Measurements from ENCODE around the gene ETV7. TPM values are rescaled to one million over a fixed set of nuclear protein-coding genes. Genes with fewer than 3 reads are reported as not detected.
"Not testable (repeated sequence)": the region's sequence is repeated elsewhere in the genome, so short reads cannot be mapped to it uniquely, and the experiment has no call there.

The ETV7 gene
- total RNA-seq, 1 experiment from 2014 or later, result 0.99 TPM

DNA sequence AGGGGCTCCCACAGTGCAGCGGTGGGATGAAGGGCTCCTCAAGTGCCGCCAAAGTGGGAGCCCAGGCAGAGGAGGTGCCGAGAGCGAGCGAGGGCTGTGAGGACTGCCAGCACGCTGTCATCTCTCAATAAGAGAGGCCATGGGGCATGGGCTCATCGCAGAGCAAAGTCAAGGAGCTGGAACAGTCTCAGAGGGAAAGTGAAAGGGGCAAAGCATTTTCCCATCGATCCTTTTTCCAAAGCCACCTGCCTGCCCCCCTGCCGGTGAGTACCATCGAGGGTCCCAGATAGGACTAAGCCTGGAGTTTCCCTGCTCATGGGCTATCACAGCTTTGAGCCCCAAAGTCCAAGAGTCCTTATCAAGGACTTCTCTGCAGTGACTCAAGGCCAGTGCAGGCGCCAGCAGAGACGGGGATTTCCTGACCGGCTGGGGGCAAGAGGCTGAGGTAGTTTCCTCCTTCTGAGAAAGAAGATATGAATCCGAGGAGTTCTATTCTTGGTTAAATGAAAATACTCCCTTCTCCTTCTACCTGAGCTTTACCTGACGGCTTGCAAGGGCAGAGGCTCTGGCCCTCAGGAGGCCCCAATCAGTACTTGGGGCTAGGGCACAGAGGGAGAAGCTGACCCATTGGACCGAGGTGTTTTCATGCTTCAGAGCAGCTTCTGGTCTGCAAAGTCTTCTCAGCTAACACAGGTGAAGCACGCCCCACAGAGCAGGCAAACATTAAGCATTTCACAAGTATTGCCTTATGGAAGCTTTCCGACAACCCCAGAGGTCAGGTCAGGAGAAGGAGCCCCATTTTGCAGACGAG is 22.6 kb downstream of the ETV7 start:
- DNase-seq (ENCODE audit: low spot score), result no peak

- not testable (repeated sequence) for DNase-seq (ENCODE audit: low spot score)
These were observed 23.3 kb downstream of the ETV7 start for GRCh38 chr6:36364061-36364635.

DNA sequence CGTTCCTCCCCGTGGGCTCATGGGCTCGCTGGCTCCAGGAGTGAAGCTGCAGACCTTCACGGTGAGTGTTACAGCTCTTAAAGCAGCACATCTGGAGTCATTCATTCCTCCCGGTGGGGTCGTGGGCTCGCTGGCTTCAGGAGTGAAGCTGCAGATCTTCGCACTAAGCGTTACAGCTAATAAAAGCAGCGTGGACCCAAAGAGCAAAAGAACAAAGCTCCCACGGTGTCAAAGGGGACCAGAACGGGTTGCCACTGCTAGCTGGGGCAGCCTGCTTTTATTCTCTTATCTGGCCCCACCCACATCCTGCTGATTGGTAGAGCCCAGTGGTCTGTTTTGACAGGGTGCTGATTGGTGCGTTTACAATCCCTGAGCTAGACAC is 24.1 kb downstream of the ETV7 start:
- not testable (repeated sequence) for DNase-seq (ENCODE audit: low spot score)

DNA sequence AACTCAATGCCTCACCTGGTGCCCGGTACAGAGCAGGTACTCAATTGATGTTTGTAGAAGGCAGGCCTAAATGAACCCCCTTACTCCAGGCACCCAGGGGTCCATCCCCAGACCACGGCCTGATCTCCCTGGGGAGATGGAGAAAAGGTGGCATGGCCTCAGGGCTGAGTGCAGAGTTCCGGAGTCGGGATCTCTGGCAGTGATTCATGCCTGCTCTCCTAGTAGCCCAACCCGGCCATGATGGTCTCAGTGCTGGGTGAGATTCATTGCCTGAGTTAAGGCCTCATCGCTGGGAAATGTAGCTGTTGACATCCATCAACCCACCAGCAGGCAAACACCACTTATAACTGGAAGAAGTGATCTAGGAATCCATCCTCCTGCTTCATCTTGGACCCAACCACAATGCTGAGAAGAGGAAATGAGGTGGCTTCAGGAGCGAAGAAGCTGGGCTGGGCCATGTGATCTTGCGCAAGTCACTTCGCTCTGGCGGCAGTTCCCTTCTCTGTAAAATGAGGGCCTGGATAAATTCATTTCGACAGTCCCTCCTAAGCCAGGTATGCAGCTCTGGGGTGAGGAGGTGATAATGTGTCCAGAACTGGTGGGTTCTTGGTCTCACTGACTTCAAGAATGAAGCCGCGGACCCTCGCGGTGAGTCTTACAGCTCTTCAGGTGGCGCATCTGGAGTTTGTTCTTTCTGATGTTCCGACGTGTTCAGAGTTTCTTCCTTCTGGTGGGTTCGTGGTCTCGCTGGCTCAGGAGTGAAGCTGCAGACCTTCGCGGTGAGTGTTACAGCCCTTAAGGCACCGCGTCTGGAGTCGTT is 24.7 kb downstream of the ETV7 start:
- no peak for DNase-seq (ENCODE audit: low spot score)

- no peak for DNase-seq (ENCODE audit: low spot score)
These were observed 26.4 kb downstream of the ETV7 start for GRCh38 chr6:36361071-36361470.

DNA sequence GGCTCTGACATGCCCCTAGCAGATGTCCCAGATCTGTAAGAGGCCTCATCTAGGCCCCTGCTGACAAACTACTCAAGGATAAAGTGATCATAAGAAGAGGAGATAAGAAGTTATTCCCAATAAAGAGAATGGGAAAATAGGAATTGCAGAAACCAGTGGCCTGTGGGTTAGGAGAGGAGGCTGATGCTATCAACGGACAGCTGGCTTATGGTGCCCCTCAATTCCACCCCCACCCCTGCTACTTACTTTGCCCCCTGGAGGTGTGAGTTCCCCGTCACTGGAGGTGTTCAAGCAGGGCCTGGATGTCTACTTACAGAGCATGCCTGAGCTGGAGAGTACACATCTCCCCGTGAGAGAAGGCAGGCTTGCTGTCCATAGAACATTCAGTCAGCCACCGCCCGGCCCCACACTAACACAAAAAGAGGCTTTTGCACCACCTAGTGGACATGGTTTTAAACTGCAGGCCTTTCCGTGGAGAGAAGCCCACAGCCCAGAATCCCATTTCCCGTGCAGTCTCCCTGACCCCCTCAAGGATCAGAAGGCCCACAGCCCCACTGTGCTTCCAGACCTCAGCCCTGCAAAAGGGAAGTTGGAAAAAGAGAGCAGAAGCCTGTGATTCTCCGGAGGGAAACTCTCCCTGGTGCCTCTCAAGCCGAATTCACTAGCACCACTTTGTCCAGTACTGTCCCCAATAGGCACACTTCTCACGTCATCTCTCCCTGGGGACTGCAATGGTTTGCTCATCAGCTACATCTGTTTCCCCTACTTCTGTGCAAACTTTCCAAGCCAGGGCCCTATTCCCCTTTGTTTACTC is 27.0 kb downstream of the ETV7 start:
- peak; percentile 67 for DNase-seq (ENCODE audit: low spot score)

- peak; percentile 34 for DNase-seq (ENCODE audit: low spot score)
These were observed 29.1 kb downstream of the ETV7 start for GRCh38 chr6:36358226-36358915.

GRCh38 chr6:36357872-36358225 is 29.6 kb downstream of the ETV7 start:
- no peak for DNase-seq (ENCODE audit: low spot score)

DNA sequence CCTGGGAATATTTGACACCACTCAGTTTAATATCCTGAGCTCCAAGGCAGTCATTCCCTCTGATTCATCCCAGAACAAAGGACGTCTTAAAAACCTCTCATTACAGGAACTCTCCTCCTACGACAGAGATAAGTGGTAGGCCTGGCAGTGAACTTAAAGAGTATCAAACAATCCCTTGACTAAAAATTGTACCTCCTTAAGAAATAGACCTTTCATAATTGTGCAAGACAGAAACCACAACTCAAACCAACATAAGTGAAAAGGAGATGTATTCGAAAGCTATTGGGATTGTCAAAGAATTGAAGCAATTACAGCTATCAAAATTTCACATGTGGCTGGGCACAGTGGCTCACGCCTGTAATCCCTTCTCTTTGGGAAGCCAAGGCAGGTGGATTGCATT is 31.6 kb downstream of the ETV7 start:
- DNase-seq (ENCODE audit: low spot score), result no peak

GRCh38 chr6:36353411-36353915 is 34.0 kb downstream of the ETV7 start:
- DNase-seq (ENCODE audit: low spot score), result no peak

GRCh38 chr6:36352477-36353157 is 34.9 kb downstream of the ETV7 start:
- no peak for DNase-seq (ENCODE audit: low spot score)

DNA sequence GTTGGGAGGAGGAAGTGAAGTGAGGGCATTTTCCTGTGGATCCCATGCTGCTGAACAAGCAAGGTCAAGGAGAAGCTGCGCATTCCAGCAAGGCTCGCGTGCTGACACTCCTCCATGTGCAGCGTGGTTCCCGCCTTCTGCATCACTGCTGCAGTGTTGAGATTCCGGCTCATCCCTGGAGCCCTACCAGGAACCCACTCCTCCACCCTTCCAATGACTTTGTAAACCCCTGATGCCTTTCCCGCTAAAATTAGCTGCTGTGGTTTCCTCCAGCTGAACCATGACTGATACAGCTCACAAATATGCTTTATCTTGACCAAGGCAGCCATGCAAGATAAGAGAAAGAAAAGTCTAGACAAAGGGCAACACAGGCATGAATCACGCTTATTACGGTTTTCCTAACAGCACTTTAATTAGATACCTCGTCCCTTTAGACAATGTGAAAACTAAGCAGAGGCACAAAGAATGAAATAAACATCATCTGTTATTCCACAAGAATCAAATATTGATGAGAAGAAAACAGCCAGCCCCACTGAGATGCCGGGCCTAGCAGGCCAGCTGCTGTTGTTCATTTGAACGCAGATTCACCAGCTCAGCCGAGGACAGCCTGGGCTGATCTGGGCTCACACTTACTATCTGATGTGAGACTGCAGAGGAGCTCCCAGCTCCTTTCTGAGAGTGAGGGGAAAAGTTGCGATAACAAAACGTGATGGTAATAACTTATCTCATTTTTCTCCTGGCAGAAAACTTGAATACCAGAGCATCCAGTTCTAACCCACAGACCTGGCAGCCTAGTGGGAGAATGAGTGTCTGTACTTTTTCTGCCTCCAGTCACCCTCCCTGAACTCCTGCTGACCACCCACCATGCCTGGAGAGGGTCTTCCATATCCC is 36.5 kb downstream of the ETV7 start:
- DNase-seq (ENCODE audit: low spot score), result peak; percentile 62

DNA sequence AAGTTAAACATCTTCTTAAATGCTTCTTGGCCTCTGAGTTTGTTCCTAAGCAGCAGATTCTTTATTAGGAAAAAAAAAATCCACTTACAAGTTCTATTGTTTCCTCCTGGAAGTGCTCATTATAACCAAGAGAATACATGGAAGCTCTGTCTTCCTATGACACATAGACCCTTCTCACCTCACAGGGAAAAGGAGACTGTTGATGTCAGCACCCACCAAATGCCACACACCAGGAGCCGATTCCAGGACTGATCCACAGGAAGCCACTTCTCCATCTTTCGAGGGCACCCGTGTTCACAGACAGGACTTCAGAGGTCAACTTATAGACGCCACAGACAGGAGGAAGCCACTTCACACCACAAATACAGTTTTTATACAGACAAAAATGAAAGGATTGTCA is 37.4 kb downstream of the ETV7 start:
- DNase-seq (ENCODE audit: low spot score), result no peak

DNA sequence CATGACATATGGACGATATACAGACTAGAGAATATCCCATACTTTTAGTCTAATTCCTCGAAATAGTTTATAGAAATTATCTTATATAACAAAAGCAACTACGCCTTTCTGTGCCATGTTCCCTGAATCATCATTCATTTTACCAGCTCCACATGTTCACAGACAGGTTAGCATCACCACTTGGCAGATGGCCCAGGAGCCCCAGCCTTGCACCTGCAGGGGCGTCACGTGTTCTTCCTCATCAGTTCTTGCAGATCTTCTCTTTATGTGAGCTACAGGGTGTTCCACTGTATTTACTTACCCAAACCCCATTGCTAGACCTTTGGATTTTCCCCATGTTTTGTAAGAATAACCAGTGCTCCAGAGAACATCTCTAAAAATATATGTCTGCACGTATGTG is 38.2 kb downstream of the ETV7 start:
- no peak for DNase-seq (ENCODE audit: low spot score)

DNA sequence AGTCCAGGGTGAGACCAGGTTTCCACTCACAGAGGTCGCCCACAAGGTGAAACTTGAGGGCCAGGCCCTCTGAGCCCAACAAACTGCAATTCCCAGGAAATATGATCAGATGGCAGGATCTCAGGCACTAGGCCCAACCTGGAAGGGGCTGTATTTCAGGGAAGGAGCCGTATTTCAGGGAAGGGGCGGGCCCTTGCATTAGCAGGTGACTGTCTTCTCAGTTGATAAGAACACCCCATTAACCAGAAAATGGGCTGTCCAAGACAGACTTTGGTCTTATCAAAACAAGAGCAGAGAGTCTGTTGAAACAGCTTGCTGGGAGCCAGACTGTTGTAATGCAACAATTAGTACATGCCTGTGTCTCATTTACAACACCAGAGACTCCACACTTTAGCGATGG is 39.8 kb downstream of the ETV7 start:
- DNase-seq (ENCODE audit: low spot score), result no peak

DNA sequence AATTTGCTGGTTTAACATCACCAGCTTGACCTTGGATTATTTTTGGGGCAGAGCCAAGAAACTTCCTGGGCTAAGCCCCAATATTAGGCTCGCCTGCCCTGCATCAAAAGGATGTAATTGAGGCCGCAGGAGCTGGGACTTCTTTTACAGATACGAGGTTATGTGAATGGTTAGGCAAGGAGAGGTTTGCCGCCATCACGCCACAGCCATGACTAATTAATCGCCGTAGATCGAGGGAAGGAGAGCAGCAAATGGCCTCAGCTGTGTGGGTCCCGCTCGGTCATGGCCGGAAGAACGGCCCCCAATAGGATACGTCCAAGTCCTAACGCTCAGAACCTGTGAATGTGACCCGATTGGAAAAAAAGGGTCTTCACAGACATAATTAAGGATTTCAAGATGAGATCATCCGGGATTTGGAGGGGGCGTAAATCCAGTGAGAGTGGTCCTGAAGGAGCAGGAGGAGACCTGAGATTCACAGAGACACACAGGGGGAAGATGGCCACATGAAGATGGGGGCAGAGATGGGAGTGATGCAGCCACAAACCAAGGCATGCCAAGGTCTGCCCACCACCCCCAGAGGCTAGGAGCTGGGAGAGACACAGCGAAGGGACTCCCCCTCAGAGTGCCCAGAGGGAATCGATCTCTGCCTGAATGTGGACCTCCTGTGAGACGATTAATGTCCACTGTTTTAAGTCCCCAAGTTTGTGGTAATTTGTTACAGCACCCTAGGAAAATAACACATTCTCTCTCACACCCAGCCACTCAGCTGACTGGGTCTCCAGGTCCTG is 40.8 kb downstream of the ETV7 start:
- DNase-seq (ENCODE audit: low spot score), result no peak

DNA sequence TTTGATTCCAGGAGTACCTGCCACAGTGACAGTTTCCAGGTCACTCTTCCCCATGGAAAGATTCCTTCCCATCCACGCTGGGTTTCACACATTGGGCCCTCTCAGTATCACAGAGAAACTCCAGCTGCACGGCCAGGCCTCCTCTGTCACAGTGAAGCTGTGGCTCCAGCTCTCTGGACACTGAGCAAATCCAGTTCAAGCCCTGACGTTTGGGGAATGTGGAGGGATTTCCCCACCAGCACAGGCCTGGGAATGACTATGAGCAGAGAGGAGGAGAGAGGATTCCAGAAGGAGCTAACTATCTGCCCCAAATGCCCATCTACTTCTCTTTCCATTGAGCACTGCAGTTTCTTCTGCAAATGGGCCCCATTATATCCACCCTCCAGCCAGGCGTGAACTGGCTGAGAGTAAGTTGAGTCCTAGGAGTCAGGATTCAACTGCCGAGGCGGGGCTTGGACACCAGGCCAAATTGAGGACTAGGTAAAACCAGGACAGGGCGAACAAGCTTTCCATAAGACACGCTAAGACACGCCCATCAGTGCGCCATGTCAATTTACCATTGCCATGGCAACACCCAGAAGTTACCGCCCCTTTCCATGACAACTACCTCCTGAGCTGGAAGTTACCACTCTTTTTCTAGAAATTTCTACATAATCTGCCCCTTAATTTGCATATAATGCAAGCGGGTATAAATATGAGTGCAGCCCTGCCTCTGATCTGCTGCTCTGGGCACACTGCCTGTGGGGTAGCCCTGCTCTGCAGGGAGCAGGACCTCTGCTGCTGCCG is 41.6 kb downstream of the ETV7 start:
- DNase-seq (ENCODE audit: low spot score), result no peak

DNA sequence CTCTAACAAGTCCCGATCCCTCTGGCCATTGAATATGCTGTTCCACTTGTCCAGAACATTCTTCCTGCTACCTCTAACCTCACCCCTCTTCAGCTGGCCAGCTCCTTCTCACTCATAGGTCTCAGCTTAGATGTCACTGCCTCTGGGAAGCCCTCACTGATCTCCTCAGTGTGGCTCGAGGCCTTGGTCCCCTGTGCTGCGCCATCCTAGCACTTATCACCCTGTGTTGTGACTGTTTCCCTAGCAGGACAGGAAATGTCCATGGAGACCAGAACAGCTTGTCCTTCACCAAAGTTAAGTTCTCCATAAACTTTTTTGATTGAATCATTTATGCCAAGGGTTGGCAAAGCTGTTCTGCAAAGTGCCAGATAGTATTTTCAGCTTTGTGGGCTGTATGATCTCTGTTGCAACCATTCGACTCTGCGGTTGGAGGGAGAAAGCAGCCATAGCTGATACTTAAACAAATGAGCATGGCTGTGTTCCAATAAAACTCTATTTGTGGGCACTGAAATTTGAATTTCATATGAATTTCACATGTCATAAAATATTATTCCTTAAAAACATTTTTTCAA is 44.3 kb downstream of the ETV7 start:
- no peak for DNase-seq (ENCODE audit: low spot score)
